ENCODE data around the gene SAMD7.

The SAMD7 gene, protein sequence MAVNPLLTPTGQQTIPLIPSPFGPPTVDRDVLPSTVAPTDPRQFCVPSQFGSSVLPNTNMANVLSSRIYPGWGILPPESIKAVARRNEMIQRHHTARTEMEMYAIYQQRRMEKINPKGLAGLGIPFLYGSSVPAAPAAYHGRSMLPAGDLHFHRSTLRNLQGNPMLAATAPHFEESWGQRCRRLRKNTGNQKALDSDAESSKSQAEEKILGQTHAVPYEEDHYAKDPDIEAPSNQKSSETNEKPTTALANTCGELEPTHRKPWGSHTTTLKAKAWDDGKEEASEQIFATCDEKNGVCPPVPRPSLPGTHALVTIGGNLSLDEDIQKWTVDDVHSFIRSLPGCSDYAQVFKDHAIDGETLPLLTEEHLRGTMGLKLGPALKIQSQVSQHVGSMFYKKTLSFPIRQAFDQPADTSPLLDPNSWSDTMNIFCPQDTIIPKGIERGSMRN

DNA sequence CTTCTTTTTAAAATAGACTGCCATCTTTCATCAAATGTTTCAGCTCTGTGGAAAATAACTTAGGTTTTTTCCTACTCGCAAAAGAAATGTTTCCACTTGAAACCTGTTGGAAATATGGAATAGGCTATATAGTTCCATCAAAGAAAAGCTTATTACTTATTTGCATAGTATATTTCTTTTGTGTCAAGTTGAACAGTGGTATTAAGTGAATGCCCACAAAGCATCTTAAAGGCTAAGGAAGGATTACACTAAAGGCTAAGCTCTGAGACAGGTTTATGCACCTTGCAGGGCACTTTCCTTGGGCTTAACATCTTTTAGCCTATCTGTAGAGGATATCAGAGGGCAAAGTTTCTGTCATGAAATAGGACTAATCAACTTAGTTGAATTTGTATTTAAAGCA, at the start of gene SAMD7:
Gene SAMD7, plus strand, starts transcription at position 301 of the 400 bp plus-strand sequence. CDS start 7,927 bp downstream, outside the sequence.
- no peak for DNase-seq

GRCh38 chr3:169861871-169862270, 49.5 kb upstream of the SAMD7 start:
- DNase-seq, result no peak

GRCh38 chr3:169863458-169863899, 47.9 kb upstream of the SAMD7 start:
- peak; percentile 39 to 45 for DNase-seq

DNA sequence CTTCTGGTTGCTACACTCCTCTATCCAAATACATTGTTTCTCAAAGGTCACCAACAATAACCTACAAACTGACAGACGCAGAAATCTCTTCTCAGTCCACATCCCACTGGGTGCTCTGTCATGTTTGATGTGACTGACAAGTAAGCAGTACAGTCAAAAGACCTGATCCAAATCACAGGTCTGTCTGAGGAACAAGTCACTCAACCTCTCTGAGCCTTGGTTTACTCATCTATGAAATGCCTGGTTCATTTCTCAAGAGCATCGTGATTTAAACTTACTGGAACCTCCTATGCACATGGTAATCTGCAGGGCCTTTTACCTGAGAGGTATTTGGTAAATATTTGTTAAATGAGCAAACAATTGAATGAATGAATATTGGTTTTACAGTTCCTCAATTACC, 47.1 kb upstream of the SAMD7 start:
- no peak for DNase-seq

DNA sequence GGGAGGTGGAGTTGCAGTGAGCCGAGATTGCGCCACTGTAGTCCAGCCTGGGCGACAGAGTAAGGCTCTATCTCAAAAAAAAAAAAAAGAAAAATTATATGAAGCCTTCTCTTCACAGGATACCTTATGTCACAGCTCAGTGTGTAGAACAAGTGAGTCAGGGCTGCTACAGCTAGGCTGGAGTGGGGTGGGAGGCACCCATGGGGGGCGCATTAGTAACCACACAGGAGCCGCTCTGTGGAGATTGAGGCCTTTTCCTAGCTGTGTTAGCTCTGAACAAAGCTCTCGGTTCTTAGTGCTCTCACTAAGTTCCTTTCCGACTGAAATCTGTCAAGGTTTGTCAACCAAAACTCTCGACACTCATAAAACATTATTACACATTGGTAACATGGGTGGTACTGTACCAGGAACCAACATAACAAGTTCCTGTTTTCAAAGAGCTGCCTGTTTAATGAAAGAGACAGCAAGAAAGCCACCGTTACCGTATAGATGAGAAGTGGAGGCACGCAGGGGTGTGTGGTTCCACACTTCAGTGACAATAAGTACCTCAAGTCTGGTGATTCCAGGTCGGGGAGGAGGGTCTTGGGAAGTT, 46.1 kb upstream of the SAMD7 start:
- DNase-seq, result peak; percentile 3 to 19

- DNase-seq, result no peak
Observed at GRCh38 chr3:169867584-169868210, 43.7 kb upstream of the SAMD7 start.

DNA sequence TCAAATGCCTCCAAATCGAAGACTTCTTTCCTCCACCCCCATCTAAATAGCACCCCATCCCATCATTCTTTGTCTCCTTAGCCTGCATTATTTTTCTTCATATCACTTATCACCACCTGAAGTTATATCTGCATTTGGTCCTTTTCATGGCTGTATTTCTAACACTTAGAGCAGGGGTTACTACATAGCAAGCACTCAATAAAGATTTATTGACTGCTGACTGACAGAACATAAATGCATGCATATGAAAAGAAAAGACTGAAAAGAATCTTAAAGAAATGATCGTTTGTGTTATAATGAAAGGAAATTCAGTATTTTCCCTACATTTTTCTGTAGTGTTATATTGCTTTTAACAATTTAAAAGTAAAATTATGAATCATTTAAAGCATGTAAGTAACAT, 43.0 kb upstream of the SAMD7 start:
- DNase-seq, result no peak

- no peak for DNase-seq
Observed at GRCh38 chr3:169869484-169870220, 41.7 kb upstream of the SAMD7 start, which contains the start of gene LRRC31. TSS of gene LRRC31 (minus strand) at chr3:169869935. CDS start at chr3:169869807, 128 bp downstream.

DNA sequence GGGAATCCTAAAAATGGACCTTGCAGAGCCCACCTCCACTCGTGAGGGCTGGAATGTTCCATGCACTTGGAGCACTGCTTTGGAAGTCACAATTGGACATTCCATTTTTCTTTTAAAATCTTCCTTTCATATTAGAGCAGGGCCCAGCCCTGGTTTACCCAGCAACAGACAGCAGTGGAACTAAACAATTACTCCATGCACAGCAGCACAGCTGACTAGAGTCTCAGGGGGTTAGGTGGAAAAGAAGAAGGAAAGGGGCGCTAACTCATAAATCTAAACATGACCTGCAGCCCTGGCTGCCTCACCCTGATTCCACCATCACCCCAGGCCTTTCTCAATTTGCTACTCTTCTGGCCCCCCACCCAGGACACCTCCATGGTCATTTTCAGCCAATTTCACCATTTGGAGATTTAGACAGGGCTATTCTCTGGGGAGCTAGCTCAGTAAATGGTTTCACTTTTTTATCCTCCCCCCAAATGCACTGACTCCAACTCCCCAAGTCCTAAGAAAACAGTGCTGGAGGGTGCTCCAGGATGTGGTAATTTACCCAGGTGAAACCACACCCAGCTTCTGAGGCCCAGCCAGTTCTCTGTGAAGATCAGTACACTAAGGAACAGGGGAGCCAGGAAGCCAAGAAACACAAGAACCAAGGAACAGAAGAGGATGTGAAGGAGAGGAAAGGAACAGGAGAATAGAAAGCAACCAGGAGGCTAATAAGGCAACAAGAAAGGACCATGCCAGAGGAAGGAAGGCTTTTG, 40.1 kb upstream of the SAMD7 start:
- no peak for DNase-seq

DNA sequence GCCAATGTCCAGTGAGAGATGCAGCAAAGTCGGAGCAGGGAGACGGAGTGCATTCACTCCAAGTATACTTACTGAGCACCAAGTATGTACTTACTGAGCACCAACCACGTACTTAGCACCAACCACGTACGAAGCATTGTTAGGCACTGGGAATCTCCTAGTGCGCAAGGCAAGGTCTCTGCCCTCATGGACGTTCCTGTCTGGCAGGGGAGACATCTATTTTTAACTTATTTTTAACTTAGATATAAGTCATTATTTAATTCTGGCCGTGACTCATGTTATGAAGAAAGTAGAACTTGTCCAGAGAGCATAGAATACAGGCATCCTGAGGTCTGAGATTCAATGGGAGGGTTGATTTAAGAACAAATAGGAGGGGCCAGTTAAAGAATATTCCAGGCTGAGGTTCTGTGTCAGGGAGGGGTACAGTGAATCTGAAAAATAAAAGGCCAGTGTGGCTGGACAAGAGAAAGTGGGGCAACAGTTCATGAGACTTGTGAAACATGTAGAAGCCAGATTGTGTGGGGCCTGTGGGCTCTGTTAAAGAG, 32.3 kb upstream of the SAMD7 start:
- no peak for DNase-seq

DNA sequence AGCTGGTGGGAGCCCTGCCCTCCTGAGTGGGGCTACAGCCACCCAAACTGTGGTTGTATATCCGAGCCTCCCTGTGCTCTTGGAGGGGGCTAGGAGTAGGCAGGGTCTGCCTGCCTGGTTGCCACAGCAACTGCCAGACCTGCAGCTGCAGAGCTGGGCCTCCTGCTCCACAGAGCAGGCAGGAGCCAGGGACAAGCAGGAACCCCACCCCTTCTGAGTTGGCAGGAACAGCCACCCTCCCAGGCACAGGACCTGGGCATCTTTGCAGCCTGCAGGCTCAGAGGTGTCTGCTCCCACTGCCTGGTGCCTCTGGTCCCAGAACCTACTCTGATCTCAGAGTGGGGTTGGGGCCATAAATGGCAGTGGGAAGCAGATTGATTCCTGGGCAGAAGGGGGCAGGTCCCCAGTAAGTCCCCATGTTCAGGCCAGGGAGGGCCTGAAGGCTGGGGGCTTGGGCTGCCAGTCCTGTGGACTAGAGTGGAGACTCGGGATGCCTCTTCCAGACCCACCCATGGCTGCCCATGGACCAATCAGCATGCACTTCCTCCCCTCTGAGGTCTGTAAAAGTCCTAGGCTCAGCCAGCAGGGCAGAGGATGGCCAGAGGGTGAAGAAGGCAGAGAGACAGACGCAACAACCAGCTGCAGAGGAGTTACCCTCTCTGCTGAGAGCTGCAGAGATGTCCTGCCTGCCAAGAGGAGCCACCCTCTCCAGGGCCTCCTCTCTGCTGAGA, 31.4 kb upstream of the SAMD7 start:
- no peak for DNase-seq

- DNase-seq, result no peak
Observed at GRCh38 chr3:169880576-169881250, 30.7 kb upstream of the SAMD7 start.

GRCh38 chr3:169886671-169887070, 24.7 kb upstream of the SAMD7 start:
- DNase-seq, result no peak

DNA sequence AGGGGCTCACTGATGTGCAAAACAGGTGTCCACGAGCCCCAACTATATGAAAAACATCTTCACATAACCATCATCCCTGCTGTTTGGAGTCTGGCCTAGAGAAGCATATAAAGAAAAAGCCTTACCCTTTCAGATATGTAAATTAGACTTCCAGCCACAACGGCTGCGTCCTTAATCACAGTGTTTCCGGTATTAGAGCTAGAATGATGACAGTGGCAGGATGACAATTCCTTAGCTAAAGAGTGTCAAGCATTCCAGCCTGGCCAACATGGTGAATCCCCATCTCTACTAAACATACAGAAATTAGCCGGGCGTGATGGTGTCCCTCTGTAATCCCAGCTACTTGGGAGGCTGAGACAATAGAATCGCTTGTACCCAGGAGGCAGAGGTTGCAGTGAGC, 19.5 kb upstream of the SAMD7 start:
- no peak for DNase-seq

- no peak for DNase-seq
Observed at GRCh38 chr3:169894110-169894509, 17.3 kb upstream of the SAMD7 start.

- DNase-seq, result no peak
Observed at GRCh38 chr3:169895072-169895471, 16.3 kb upstream of the SAMD7 start.

DNA sequence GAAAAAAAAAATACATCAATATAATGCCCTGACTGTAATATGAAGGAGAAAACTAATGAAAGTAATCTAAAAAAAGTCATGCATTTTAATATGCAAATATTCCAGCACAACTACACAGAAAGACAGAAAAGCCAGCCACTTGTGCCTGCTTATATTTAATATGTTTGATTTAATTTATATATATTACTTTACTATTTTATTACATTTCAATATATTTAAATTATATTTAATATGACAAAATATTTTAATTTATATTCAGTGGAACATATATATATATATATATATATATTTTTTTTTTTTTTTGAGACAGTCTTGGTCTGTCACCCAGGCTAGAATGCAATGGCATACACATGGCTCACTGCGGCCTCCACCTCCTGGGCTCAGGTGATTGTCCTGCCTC, 14.1 kb upstream of the SAMD7 start:
- no peak for DNase-seq

- DNase-seq, result no peak
Observed at GRCh38 chr3:169901453-169901852, 9.9 kb upstream of the SAMD7 start.

GRCh38 chr3:169905404-169905803, 6.0 kb upstream of the SAMD7 start:
- no peak for DNase-seq

DNA sequence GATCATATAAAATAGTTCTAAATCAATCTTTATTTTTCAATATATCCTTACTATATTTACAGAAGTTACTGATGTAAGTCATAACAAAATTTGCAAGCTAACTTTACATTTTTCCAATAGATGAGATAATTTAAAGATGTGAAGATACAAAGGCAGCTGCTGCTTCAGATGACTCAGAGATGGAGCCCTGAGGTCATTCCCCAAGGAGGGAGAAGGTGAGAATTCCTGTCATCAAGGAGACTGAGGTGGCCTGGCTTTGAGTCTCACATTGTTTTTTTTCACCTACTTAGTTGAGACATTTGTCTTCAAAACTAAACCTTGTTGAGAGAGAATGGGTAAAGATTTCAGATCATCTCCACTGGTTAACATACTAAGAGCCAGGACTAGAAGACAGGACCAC, 3.9 kb upstream of the SAMD7 start:
- DNase-seq, result no peak

- DNase-seq, result no peak
Observed at GRCh38 chr3:169907944-169908343, 3.4 kb upstream of the SAMD7 start.

Measured in stimulated activated CD4-positive, alpha-beta T cell treated with anti-CD3 and anti-CD28 coated beads, Interleukin-4, amount 100 ng/mL, for 4 hours (primary cell).